CD14-positive monocyte (primary cell): ENCODE results near the gene PLCE1. TPM values are rescaled to one million over a fixed set of nuclear protein-coding genes. Genes with fewer than 3 reads are reported as not detected.

Source experiments
- DNase-seq, 3 donors: peaks; one replicate each; pipeline ENCODE4 v3.0.0-alpha.2; 2011 to 2022
- H2AFZ ChIP-seq: 2 replicates; pipeline ENCODE4 v1.6.0; 2012; ENCODE audit warnings: mild to moderate bottlenecking, low read depth, low read length, inconsistent platforms; ENCODE audit not compliant: insufficient read depth, poor library complexity, severe bottlenecking
- H3K27ac ChIP-seq, 2 donors: 1 replicate in 1 of 2; 2 replicates in 1 of 2; pipeline ENCODE4 v1.5.1; 2012 to 2013; ENCODE audit warnings: low read length in 2 of 2, control low read depth in 1 of 2, inconsistent platforms in 1 of 2, low read depth in 1 of 2, mild to moderate bottlenecking in 1 of 2
- H3K27me3 ChIP-seq, 2 donors: one replicate each; pipeline versions ENCODE4 v1.6.0 to v1.6.1; 2011 to 2013; ENCODE audit warnings: low read length in 2 of 2; ENCODE audit not compliant: control insufficient read depth in 2 of 2, insufficient read depth in 2 of 2
- H3K36me3 ChIP-seq, 2 donors: replicated peaks in 1 of 2; 1 replicate in 1 of 2; 2 replicates in 1 of 2; pipeline versions ENCODE4 v1.5.1 to v1.6.1; 2012 to 2013; ENCODE audit warnings: low read length in 2 of 2, control low read depth in 1 of 2, inconsistent platforms in 1 of 2, mild to moderate bottlenecking in 1 of 2; ENCODE audit not compliant: insufficient read depth in 2 of 2, control insufficient read depth in 1 of 2
- H3K4me1 ChIP-seq, 2 donors: 1 replicate in 1 of 2; 2 replicates in 1 of 2; pipeline versions ENCODE4 v1.5.1 to v1.6.1; 2012 to 2013; ENCODE audit warnings: low read length in 2 of 2, control low read depth in 1 of 2, inconsistent platforms in 1 of 2, mild to moderate bottlenecking in 1 of 2, moderate library complexity in 1 of 2; ENCODE audit not compliant: insufficient read depth in 2 of 2, control insufficient read depth in 1 of 2
- H3K4me2 ChIP-seq: replicated peaks from 2 replicates; pipeline ENCODE3; 2012; ENCODE audit warnings: low read length, moderate library complexity, mild to moderate bottlenecking; ENCODE audit not compliant: poor library complexity, severe bottlenecking; ENCODE audit errors: extremely low read depth
- H3K4me3 ChIP-seq, 3 experiments: fragments of 200-600 bp in 1 of 3; sonication (generic) in 1 of 3; replicated peaks in 1 of 3; 1 replicate in 2 of 3; 2 replicates in 1 of 3; pipeline ENCODE4 v1.5.1; 2011 to 2013; ENCODE audit warnings: low read length in 3 of 3, mild to moderate bottlenecking in 3 of 3, control low read depth in 2 of 3, low read depth in 2 of 3, inconsistent platforms in 1 of 3, moderate library complexity in 1 of 3
- H3K79me2 ChIP-seq: 2 replicates; pipeline ENCODE4 v1.6.0; 2012; ENCODE audit warnings: mild to moderate bottlenecking, control low read depth, inconsistent platforms, low read length, moderate library complexity; ENCODE audit not compliant: insufficient read depth
- H3K9ac ChIP-seq: 2 replicates; pipeline ENCODE4 v1.6.0; 2017; ENCODE audit warnings: low read length, mild to moderate bottlenecking; ENCODE audit not compliant: insufficient read depth, poor library complexity, severe bottlenecking
- H3K9me3 ChIP-seq, 2 donors: replicated peaks in 1 of 2; 1 replicate in 1 of 2; 2 replicates in 1 of 2; pipeline versions ENCODE4 v1.5.1 to v1.6.1; 2012 to 2013; ENCODE audit warnings: low read length in 2 of 2, control low read depth in 1 of 2; ENCODE audit not compliant: control insufficient read depth in 1 of 2, insufficient read depth in 1 of 2
- H4K20me1 ChIP-seq: 2 replicates; pipeline ENCODE4 v1.6.0; 2012; ENCODE audit warnings: mild to moderate bottlenecking, low read length, control low read depth, moderate library complexity; ENCODE audit not compliant: insufficient read depth
- H3K27ac Mint-ChIP-seq, 7 donors: one replicate each; pipeline ENCODE4 v1.8.0; 2020; ENCODE audit warnings: mild to moderate bottlenecking in 7 of 7, mixed read lengths in 7 of 7, moderate library complexity in 6 of 7, inconsistent platforms in 2 of 7
- H3K27me3 Mint-ChIP-seq, 3 donors: one replicate each; pipeline ENCODE4 v1.8.0; 2021 to 2022; ENCODE audit warnings: low read depth in 3 of 3, mild to moderate bottlenecking in 3 of 3, mixed read lengths in 3 of 3, moderate library complexity in 3 of 3, inconsistent platforms in 1 of 3
- H3K36me3 Mint-ChIP-seq, 2 donors: one replicate each; pipeline ENCODE4 v1.8.0; 2020; ENCODE audit warnings: mixed read lengths in 2 of 2, inconsistent platforms in 1 of 2, mild to moderate bottlenecking in 1 of 2
- H3K4me1 Mint-ChIP-seq: one replicate; pipeline ENCODE4 v1.8.0; 2020; ENCODE audit warnings: mild to moderate bottlenecking, mixed read lengths
- H3K4me3 Mint-ChIP-seq, 2 donors: one replicate each; pipeline ENCODE4 v1.8.0; 2020; ENCODE audit warnings: mild to moderate bottlenecking in 2 of 2, mixed read lengths in 2 of 2, moderate library complexity in 1 of 2
- H3K9me3 Mint-ChIP-seq, 7 donors: one replicate each; pipeline ENCODE4 v1.8.0; 2020 to 2022; ENCODE audit warnings: mixed read lengths in 7 of 7, mild to moderate bottlenecking in 6 of 7, moderate library complexity in 6 of 7, inconsistent platforms in 2 of 7
- WGBS: methylation state at CpG from one replicate; pipeline ENCODE4 v1.1.5; 2013; ENCODE audit warnings: missing lambda C conversion rate; ENCODE audit not compliant: insufficient coverage; 5-methylcytosine and 5-hydroxymethylcytosine counted together
- intact Hi-C, 2 donors: fragments of 100-400 bp; cut with micrococcal nuclease; formaldehyde crosslinking; loops; one replicate each; pipeline versions ENCODE4 v1.15.0 to v1.15.1; 2023
- polyA plus RNA-seq, 3 donors: library from polyadenylated mRNA; depleted of rRNA in 1 of 3; unstranded in 2 of 3; stranded (reverse) in 1 of 3; fragments of 300-500 nt in 2 of 3; fragments of >200 nt in 1 of 3; fragmentation: Illumina TruSeq in 2 of 3; gene quantifications; 1 replicate in 2 of 3; 2 replicates in 1 of 3; pipeline ENCODE4 v1.2.3, GENCODE V29; 2012 to 2021
- TF ChIP-seq, protein P1 (sequence below): fragments of 200-600 bp; IDR thresholded peaks from one replicate; pipeline ENCODE4 v1.8.0; 2022; ENCODE audit warnings: antibody characterized with exemption, mild to moderate bottlenecking

The PLCE1 gene
- polyA plus RNA-seq, 3 donors: 0.02 TPM; not detected in 1

- H3K9ac ChIP-seq: no peak overlapping the region
- H3K27ac ChIP-seq: no peak overlapping the region
- H3K36me3 ChIP-seq: no peaks in the 10 kb centered on the region
- Mint-ChIP-seq H3K27ac (no peak overlapping the region), H3K4me3 (no peak overlapping the region), H3K27me3 (no peaks in the 10 kb centered on the region), H3K4me1 (no peaks in the 10 kb centered on the region), H3K9me3 (peaks cover 0 to 13% (median 0%) of the 10 kb centered on the region in 7 donors), H3K36me3 (no peaks in the 10 kb centered on the region)
- H2AFZ ChIP-seq: no peak overlapping the region
- H3K4me2 ChIP-seq: no peak overlapping the region
- no peaks in the 10 kb centered on the region for H3K27me3 ChIP-seq
- intact Hi-C loops: no loop called here
- no peak overlapping the region for H3K4me3 ChIP-seq
- H4K20me1 ChIP-seq: no peaks in the 10 kb centered on the region
- H3K79me2 ChIP-seq: no peaks in the 10 kb centered on the region
- no peaks in the 10 kb centered on the region for H3K4me1 ChIP-seq
- 94% methylated on average over 2 of the region's 2 CpGs for WGBS
- DNase-seq: no peak
- TF ChIP-seq, protein P1, sequence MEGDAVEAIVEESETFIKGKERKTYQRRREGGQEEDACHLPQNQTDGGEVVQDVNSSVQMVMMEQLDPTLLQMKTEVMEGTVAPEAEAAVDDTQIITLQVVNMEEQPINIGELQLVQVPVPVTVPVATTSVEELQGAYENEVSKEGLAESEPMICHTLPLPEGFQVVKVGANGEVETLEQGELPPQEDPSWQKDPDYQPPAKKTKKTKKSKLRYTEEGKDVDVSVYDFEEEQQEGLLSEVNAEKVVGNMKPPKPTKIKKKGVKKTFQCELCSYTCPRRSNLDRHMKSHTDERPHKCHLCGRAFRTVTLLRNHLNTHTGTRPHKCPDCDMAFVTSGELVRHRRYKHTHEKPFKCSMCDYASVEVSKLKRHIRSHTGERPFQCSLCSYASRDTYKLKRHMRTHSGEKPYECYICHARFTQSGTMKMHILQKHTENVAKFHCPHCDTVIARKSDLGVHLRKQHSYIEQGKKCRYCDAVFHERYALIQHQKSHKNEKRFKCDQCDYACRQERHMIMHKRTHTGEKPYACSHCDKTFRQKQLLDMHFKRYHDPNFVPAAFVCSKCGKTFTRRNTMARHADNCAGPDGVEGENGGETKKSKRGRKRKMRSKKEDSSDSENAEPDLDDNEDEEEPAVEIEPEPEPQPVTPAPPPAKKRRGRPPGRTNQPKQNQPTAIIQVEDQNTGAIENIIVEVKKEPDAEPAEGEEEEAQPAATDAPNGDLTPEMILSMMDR: no peak
- no peaks in the 10 kb centered on the region for H3K9me3 ChIP-seq
These were observed 16.4 kb downstream of the PLCE1 start for GRCh38 chr10:94010116-94010515.

DNA sequence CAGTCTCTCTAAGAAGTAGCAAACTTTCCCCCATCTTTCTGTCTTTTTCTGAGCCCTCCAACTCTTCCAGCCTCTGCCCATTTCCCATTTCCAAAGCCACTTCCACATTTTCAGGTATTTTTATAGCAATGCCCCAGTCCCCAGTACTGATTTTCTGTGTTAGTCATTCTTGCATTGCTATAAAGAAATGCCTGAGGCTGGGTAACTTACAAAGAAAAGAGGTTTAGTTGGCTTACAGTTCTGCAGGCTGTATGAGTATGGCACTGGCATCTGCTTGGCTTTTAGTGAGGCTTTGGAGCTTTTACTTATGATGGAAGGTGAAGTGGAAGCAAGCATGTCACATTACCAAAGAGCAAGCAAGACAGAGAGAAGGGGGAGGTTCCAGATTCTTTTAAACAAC, 17.2 kb downstream of the PLCE1 start:
- H3K9me3 ChIP-seq: no peaks in the 10 kb centered on the region
- Mint-ChIP-seq H3K9me3 (peaks cover 0 to 13% (median 0%) of the 10 kb centered on the region in 7 donors), H3K27me3 (no peaks in the 10 kb centered on the region), H3K4me3 (no peak overlapping the region), H3K4me1 (no peaks in the 10 kb centered on the region), H3K27ac (peak overlapping the region in 1 of 7 donors; percentile 9), H3K36me3 (no peaks in the 10 kb centered on the region)
- no peaks in the 10 kb centered on the region for H3K27me3 ChIP-seq
- H3K4me2 ChIP-seq: no peak overlapping the region
- H3K4me3 ChIP-seq: no peak overlapping the region
- H3K36me3 ChIP-seq: no peaks in the 10 kb centered on the region
- intact Hi-C loops: no loop called here
- TF ChIP-seq, protein P1: no peak
- H4K20me1 ChIP-seq: no peaks in the 10 kb centered on the region
- H3K27ac ChIP-seq: no peak overlapping the region
- H3K79me2 ChIP-seq: no peaks in the 10 kb centered on the region
- no peak overlapping the region for H2AFZ ChIP-seq
- H3K9ac ChIP-seq: no peak overlapping the region
- DNase-seq: no peak
- no peaks in the 10 kb centered on the region for H3K4me1 ChIP-seq
